GM12878 (cell line): ENCODE data around the gene TTYH3. TPM values are rescaled to one million over a fixed set of nuclear protein-coding genes. Genes with fewer than 3 reads are reported as not detected.

Source experiments
- ATAC-seq: fragments of 200-7000 bp; cut with Tn5 transposase; 3 replicates; pipeline ENCODE4 v1.9.1; 2020; ENCODE audit warnings: mild to moderate bottlenecking, moderate library complexity
- BruUV-seq: library from RNA; stranded (reverse); fragments of 400-500 nt; replicated peaks from 2 replicates; lab custom pipeline; 2021; lab: Mats Ljungman, UMichigan
- CTCF ChIA-PET: fragments of 300-600 bp; sonication (Branson Sonifier 250); formaldehyde crosslinking; extraction: SDS; loops from one replicate; lab custom pipeline; 2021; ENCODE audit warnings: inconsistent platforms; lab: Yijun Ruan, JAX
- POLR2A ChIA-PET: fragments of 350-600 bp; formaldehyde crosslinking; extraction: SDS; loops from one replicate; lab custom pipeline; 2021; ENCODE audit warnings: inconsistent platforms; lab: Charles Lee
- RAD21 ChIA-PET: fragments of 300-600 bp; sonication (Branson Sonifier 250); formaldehyde crosslinking; loops from one replicate; lab custom pipeline; 2023; ENCODE audit warnings: antibody characterized with exemption; ENCODE audit not compliant: unreplicated experiment; lab: Charles Lee
- SMC1A ChIA-PET: fragments of 300-600 bp; sonication (Branson Sonifier 250); formaldehyde crosslinking; loops from one replicate; lab custom pipeline; 2023; ENCODE audit not compliant: unreplicated experiment, uncharacterized antibody; lab: Charles Lee
- DNase-seq: peaks from one replicate; pipeline ENCODE4 v3.0.0-alpha.2; 2011; ENCODE audit warnings: low read depth, low spot score
- FAIRE-seq: peaks from 3 replicates; lab custom pipeline; 2011; peaks lifted over from hg19 to GRCh38; lab: Jason Lieb, UNC
- H2AFZ ChIP-seq: 2 replicates; pipeline ENCODE4 v1.6.0; 2011; ENCODE audit warnings: low read depth, low read length, control low read depth; ENCODE audit not compliant: control insufficient read depth
- H3K27ac ChIP-seq: 2 replicates; pipeline ENCODE4 v1.5.1; 2011; ENCODE audit warnings: control low read depth; ENCODE audit not compliant: control insufficient read depth, insufficient read depth
- H3K27me3 ChIP-seq, 2 experiments: replicated peaks in 1 of 2; 2 replicates each; pipeline versions ENCODE4 v1.6.0 to v1.6.1; 2011; ENCODE audit warnings: low read length in 1 of 2; ENCODE audit not compliant: control insufficient read depth in 2 of 2, insufficient read depth in 2 of 2
- H3K36me3 ChIP-seq, 2 experiments: 2 replicates each; pipeline ENCODE4 v1.5.1; 2011; ENCODE audit warnings: low read length in 1 of 2; ENCODE audit not compliant: control insufficient read depth in 2 of 2, insufficient read depth in 2 of 2
- H3K4me1 ChIP-seq: 2 replicates; pipeline ENCODE4 v1.6.1; 2011; ENCODE audit warnings: mild to moderate bottlenecking, low read length, moderate library complexity, mixed read lengths; ENCODE audit not compliant: control insufficient read depth, insufficient read depth
- H3K4me2 ChIP-seq: 2 replicates; pipeline ENCODE4 v1.6.0; 2011; ENCODE audit warnings: control low read depth; ENCODE audit not compliant: control insufficient read depth, insufficient read depth
- H3K4me3 ChIP-seq: fragments of 200-600 bp; sonication (generic); 2 replicates; pipeline ENCODE4 v1.5.1; 2016
- H3K79me2 ChIP-seq: 2 replicates; pipeline ENCODE4 v1.6.0; 2011; ENCODE audit warnings: low read length; ENCODE audit not compliant: control insufficient read depth, insufficient read depth
- H3K9ac ChIP-seq: 2 replicates; pipeline ENCODE4 v1.8.0; 2011; ENCODE audit warnings: low read length, control low read depth, mixed read lengths; ENCODE audit not compliant: control insufficient read depth, insufficient read depth
- H3K9me3 ChIP-seq: replicated peaks from 3 replicates; pipeline ENCODE4 v1.5.1; 2011; ENCODE audit warnings: mild to moderate bottlenecking, low read length; ENCODE audit not compliant: control insufficient read depth, insufficient read depth
- H4K20me1 ChIP-seq: 2 replicates; pipeline ENCODE4 v1.6.0; 2011; ENCODE audit not compliant: control insufficient read depth, insufficient read depth
- ELK1 ChIP-seq: IDR thresholded peaks from 2 replicates; pipeline ENCODE4 v1.6.1; 2012; ENCODE audit warnings: low read depth, low read length, improper control_type of control experiment
- FOS ChIP-seq: IDR thresholded peaks from 3 replicates; pipeline ENCODE4 v1.6.1; 2011; ENCODE audit warnings: borderline replicate concordance; ENCODE audit not compliant: insufficient read length; ENCODE audit errors: extremely low read depth
- GATAD2B ChIP-seq: fragments of 450-650 bp; conservative IDR thresholded peaks from 2 replicates; pipeline ENCODE4 v1.6.1; 2017; ENCODE audit warnings: low read depth, mild to moderate bottlenecking, moderate library complexity
- JUNB ChIP-seq: IDR thresholded peaks from 2 replicates; pipeline ENCODE4 v1.6.1; 2016; ENCODE audit warnings: antibody characterized with exemption, mild to moderate bottlenecking
- MEF2A ChIP-seq: IDR thresholded peaks from 2 replicates; pipeline ENCODE4 v1.6.1; 2011; ENCODE audit warnings: low read depth, mild to moderate bottlenecking, low read length, moderate library complexity; ENCODE audit not compliant: insufficient read depth
- NFYB ChIP-seq: IDR thresholded peaks from 2 replicates; pipeline ENCODE4 v1.6.1; 2011; ENCODE audit warnings: low read depth, mild to moderate bottlenecking, low read length, improper control_type of control experiment, moderate library complexity; ENCODE audit not compliant: insufficient read depth
- POLR2A ChIP-seq: IDR thresholded peaks from 2 replicates; pipeline ENCODE4 v1.6.1; 2011; ENCODE audit warnings: low read depth, mild to moderate bottlenecking, low read length
- STAT1 ChIP-seq: fragments of 450-650 bp; conservative IDR thresholded peaks from 2 replicates; pipeline ENCODE4 v1.6.1; 2014; ENCODE audit warnings: antibody characterized with exemption, mild to moderate bottlenecking
- STAT3 ChIP-seq: IDR thresholded peaks from 2 replicates; pipeline ENCODE4 v1.6.1; 2011; ENCODE audit warnings: low read depth, low read length, improper control_type of control experiment
- ZNF207 ChIP-seq: fragments of 450-650 bp; IDR thresholded peaks from 2 replicates; pipeline ENCODE4 v1.6.1; 2014; ENCODE audit warnings: antibody characterized with exemption, mild to moderate bottlenecking, borderline replicate concordance
- WGBS: methylation state at CpG from one replicate; pipeline ENCODE4 v1.1.6; 2016; ENCODE audit warnings: low lambda C conversion rate; ENCODE audit not compliant: insufficient replicate concordance, insufficient coverage; ENCODE audit errors: missing lambda C conversion rate; 5-methylcytosine and 5-hydroxymethylcytosine counted together
- in situ Hi-C: fragments of 300-500 bp; cut with MboI; formaldehyde crosslinking; loops from 9 replicates; pipeline ENCODE4 v1.14.3; 2018; ENCODE audit warnings: mixed read lengths
- intact Hi-C: fragments of 100-400 bp; cut with micrococcal nuclease; formaldehyde crosslinking; loops from one replicate; pipeline ENCODE4 v1.14.2; 2022; ENCODE audit not compliant: unreplicated experiment
- polyA plus RNA-seq, 11 experiments: library from polyadenylated mRNA; depleted of rRNA in 4 of 11; unstranded in 6 of 11; stranded (reverse) in 5 of 11; fragments of >200 nt; fragmentation: Nextera tagmentation in 4 of 11; fragmentation: Illumina TruSeq in 1 of 11; extraction: Ambion mirVana in 4 of 11; extraction: Trizol in 1 of 11; gene quantifications; 1 replicate in 1 of 11; 2 replicates in 10 of 11; pipeline versions ENCODE4 v1.2.1 to v1.2.3, GENCODE V29; 2011 to 2016; ENCODE audit warnings: inconsistent platforms in 2 of 11, missing spikeins in 2 of 11, low read depth in 1 of 11
- total RNA-seq, 4 experiments: library from RNA; depleted of rRNA in 3 of 4; stranded (reverse); fragments of >200 nt in 3 of 4; fragmentation: Illumina TruSeq in 1 of 4; extraction: Trizol in 1 of 4; gene quantifications; 2 replicates each; pipeline versions ENCODE4 v1.2.1 to v1.2.3, GENCODE V29; 2013 to 2021

Gene TTYH3
- total and polyA plus RNA-seq, 10 of the 15 experiments (the other 5 are each of a cell fraction or from before 2014, with no cell fraction given): 0.79 to 71.4 (median 10.5) TPM

DNA sequence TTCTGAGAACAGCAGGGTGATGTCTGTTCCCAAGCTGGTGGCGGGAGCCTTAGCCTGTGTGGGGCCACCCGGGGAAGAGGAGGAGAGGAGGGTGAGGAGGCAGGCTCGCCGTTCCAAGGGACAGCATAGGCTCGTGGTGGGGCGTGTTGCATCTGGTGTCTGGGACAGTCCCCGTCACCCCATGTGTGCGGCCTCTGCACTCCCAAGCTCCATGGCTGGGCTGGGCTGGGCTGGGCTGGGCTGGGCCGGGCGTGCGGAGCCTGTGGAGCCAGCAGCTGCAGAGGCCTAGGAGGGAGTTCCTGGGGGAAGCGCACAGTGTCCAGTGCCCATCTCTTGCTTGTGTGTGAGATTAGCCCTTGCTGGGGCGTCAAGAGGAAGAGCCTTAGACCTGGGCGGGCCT lies 20.9 kb upstream of the TTYH3 start:
- CTCF ChIA-PET: no interaction called here
- SMC1A ChIA-PET: no interaction called here
- peaks cover 10% of the 10 kb centered on the region for H3K4me1 ChIP-seq
- H2AFZ ChIP-seq: no peak overlapping the region
- ATAC-seq (no peak), DNase-seq (no peak), FAIRE-seq (no peak)
- H3K4me2 ChIP-seq: no peak overlapping the region
- H3K79me2 ChIP-seq: no peaks in the 10 kb centered on the region
- H3K36me3 ChIP-seq: no peaks in the 10 kb centered on the region
- POLR2A ChIA-PET: no interaction called here
- no peaks in the 10 kb centered on the region for H4K20me1 ChIP-seq
- H3K9ac ChIP-seq: no peak overlapping the region
- intact Hi-C loops: no loop called here
- no peak overlapping the region for H3K27ac ChIP-seq
- no peak overlapping the region for H3K4me3 ChIP-seq
- in situ Hi-C loops: no loop called here
- RAD21 ChIA-PET: interaction anchor here (0.6 kb wide), 1 partner anchor 521 kb away, joined by 3 read pairs; no protein-coding TSS in a partner anchor
- H3K27me3 ChIP-seq: no peaks in the 10 kb centered on the region
- BruUV-seq: no TSS peak
- WGBS: 73% methylated on average over 10 of the region's 14 CpGs
- no peaks in the 10 kb centered on the region for H3K9me3 ChIP-seq
- no peak for TF ChIP-seq GATAD2B
- no peak for TF ChIP-seq ELK1
- TF ChIP-seq MEF2A: no peak
- TF ChIP-seq POLR2A: no peak
- no peak for TF ChIP-seq ZNF207
- no peak for TF ChIP-seq JUNB
- TF ChIP-seq STAT1: no peak
- TF ChIP-seq NFYB: no peak
- no peak for TF ChIP-seq FOS
- no peak for TF ChIP-seq STAT3
